Osteoblast (primary cell): Measurements from ENCODE around the gene EPS8. TPM values are rescaled to one million over a fixed set of nuclear protein-coding genes. Genes with fewer than 3 reads are reported as not detected.

ENCODE experiments used
- DNase-seq: peaks from one replicate; pipeline ENCODE4 v3.0.0; 2011; ENCODE audit warnings: low spot score, mixed read lengths; ENCODE audit not compliant: insufficient read length; ENCODE audit errors: missing footprints
- H2AFZ ChIP-seq: 2 replicates; pipeline ENCODE4 v1.6.0; 2011; ENCODE audit warnings: mild to moderate bottlenecking, low read length
- H3K27ac ChIP-seq: 2 replicates; pipeline ENCODE4 v1.5.1; 2011; ENCODE audit warnings: mild to moderate bottlenecking, low read depth, low read length, moderate library complexity
- H3K27me3 ChIP-seq: 2 replicates; pipeline ENCODE4 v1.6.0; 2012; ENCODE audit warnings: mild to moderate bottlenecking, control low read depth, inconsistent platforms, low read length, moderate library complexity; ENCODE audit not compliant: insufficient read depth
- H3K36me3 ChIP-seq: 2 replicates; pipeline ENCODE4 v1.5.1; 2011; ENCODE audit warnings: mild to moderate bottlenecking, low read length, control low read depth, moderate library complexity; ENCODE audit not compliant: insufficient read depth
- H3K4me1 ChIP-seq: 2 replicates; pipeline ENCODE4 v1.5.1; 2011; ENCODE audit warnings: mild to moderate bottlenecking, low read length, control low read depth, moderate library complexity; ENCODE audit not compliant: insufficient read depth
- H3K4me2 ChIP-seq: 2 replicates; pipeline ENCODE4 v1.6.0; 2011; ENCODE audit warnings: mild to moderate bottlenecking, low read length; ENCODE audit not compliant: insufficient read depth
- H3K4me3 ChIP-seq: fragments of 200-600 bp; sonication (generic); 3 replicates; pipeline ENCODE4 v1.5.1; 2012; ENCODE audit warnings: mild to moderate bottlenecking, low read length, inconsistent platforms; ENCODE audit not compliant: insufficient read depth
- H3K79me2 ChIP-seq: 2 replicates; pipeline ENCODE4 v1.6.0; 2012; ENCODE audit warnings: mild to moderate bottlenecking, low read length, control low read depth, inconsistent platforms; ENCODE audit not compliant: insufficient read depth
- H3K9me3 ChIP-seq: 2 replicates; pipeline ENCODE4 v1.5.1; 2011; ENCODE audit warnings: low read depth, low read length, control low read depth
- H4K20me1 ChIP-seq: 2 replicates; pipeline ENCODE4 v1.6.0; 2012; ENCODE audit warnings: mild to moderate bottlenecking, low read length, control low read depth; ENCODE audit not compliant: insufficient read depth
- total RNA-seq: library from RNA; depleted of rRNA; stranded (reverse); fragments of >200 nt; gene quantifications from 2 replicates; pipeline ENCODE4 v1.2.3, GENCODE V29; 2012
- TF ChIP-seq, protein P1 (sequence below): IDR thresholded peaks from 2 replicates; pipeline ENCODE4 v1.5.1; 2011; ENCODE audit warnings: mild to moderate bottlenecking, low read depth, low read length, moderate library complexity; ENCODE audit errors: extremely low read depth

Gene EPS8
- total RNA-seq, 1 donor, result 160 TPM

DNA sequence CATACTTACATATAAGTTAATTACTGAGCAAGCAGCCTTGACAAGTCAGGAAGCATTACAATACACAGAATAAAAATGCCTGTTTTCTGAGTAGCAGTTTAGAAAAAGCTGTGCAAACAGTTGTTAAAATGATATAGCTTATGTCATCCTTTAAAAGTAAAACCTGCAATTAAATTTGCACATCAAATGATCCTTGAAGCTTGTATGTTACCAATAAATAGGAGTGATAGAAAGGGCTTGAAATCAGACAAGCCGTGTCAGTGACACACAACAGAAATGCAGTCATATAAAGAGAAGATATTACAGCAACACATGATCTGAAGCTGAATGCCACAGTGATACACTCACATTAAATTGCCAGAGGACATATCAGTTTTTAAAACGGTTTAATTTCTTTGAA, 70.0 kb downstream of the EPS8 start:
- Histone ChIP-seq H2AFZ (no peak overlapping the region), H4K20me1 (no peaks in the 10 kb centered on the region), H3K9me3 (no peaks in the 10 kb centered on the region), H3K4me1 (peaks cover 61% of the 10 kb centered on the region), H3K79me2 (peaks cover 97% of the 10 kb centered on the region), H3K27me3 (no peaks in the 10 kb centered on the region), H3K4me2 (no peak overlapping the region), H3K4me3 (no peak overlapping the region), H3K27ac (peak overlapping the region; percentile 76), H3K36me3 (no peaks in the 10 kb centered on the region)
- no peak for DNase-seq
- TF ChIP-seq, protein P1, sequence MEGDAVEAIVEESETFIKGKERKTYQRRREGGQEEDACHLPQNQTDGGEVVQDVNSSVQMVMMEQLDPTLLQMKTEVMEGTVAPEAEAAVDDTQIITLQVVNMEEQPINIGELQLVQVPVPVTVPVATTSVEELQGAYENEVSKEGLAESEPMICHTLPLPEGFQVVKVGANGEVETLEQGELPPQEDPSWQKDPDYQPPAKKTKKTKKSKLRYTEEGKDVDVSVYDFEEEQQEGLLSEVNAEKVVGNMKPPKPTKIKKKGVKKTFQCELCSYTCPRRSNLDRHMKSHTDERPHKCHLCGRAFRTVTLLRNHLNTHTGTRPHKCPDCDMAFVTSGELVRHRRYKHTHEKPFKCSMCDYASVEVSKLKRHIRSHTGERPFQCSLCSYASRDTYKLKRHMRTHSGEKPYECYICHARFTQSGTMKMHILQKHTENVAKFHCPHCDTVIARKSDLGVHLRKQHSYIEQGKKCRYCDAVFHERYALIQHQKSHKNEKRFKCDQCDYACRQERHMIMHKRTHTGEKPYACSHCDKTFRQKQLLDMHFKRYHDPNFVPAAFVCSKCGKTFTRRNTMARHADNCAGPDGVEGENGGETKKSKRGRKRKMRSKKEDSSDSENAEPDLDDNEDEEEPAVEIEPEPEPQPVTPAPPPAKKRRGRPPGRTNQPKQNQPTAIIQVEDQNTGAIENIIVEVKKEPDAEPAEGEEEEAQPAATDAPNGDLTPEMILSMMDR, result no peak

DNA sequence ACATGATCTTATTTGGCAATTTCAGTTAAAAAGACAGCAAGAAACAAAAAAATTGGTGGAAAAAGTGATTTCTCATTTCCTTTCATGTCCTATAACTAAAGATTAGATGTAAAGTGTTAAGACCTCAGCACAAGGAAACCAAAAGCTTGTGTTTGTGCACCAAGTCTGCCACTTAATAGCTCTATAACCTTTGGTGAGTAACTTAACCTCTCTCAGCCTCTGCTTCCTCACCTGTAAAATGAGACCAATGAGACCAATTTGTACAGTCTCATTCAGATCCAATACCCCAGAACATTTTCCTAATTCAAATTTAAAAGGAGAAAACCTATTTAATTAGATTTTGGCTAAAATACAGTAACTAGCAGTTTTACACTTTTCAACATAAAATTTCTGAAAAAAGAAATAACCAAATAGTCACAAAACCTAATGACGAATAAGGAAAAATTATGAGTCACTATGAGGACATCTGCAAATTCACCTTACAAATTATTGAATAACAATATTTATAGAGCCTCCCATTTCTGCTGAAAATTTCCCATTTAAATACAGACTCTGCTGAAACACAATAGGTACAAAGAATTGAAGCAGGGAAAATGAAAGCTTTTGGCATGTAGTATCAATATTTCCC, 71.1 kb downstream of the EPS8 start:
- Histone ChIP-seq H3K27me3 (no peaks in the 10 kb centered on the region), H3K4me2 (no peak overlapping the region), H3K36me3 (peaks cover 3% of the 10 kb centered on the region), H3K9me3 (no peaks in the 10 kb centered on the region), H3K4me1 (peaks cover 73% of the 10 kb centered on the region), H4K20me1 (no peaks in the 10 kb centered on the region), H3K27ac (peak overlapping the region; percentile 15), H3K79me2 (peaks cover 96% of the 10 kb centered on the region), H3K4me3 (no peak overlapping the region), H2AFZ (no peak overlapping the region)
- TF ChIP-seq, protein P1, result no peak
- no peak for DNase-seq

DNA sequence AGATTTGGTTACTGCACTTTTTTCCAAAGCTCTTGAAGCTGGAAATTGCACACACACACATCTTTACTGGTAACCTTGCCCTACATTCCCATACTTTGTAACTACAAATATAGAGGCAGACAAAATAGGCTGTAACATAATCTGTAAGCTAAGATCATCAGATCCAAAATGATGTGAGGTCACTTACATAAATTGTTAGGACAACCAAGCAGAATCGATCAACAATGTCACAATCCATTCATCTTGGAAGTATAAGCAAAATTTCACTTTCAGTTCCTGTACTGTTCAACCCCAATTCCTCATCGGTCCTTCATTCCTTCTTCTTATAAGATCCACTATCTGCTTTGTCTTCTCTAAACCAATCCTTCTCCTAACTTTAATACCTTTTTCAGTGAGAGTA, 72.6 kb downstream of the EPS8 start:
- Histone ChIP-seq H3K27me3 (no peaks in the 10 kb centered on the region), H3K4me3 (no peak overlapping the region), H3K4me1 (peaks cover 67% of the 10 kb centered on the region), H3K36me3 (peaks cover 7% of the 10 kb centered on the region), H2AFZ (no peak overlapping the region), H3K27ac (peak overlapping the region; percentile 21), H3K9me3 (no peaks in the 10 kb centered on the region), H4K20me1 (no peaks in the 10 kb centered on the region), H3K4me2 (peak overlapping the region; percentile 11), H3K79me2 (peaks cover 96% of the 10 kb centered on the region)
- TF ChIP-seq, protein P1, result no peak
- no peak for DNase-seq

DNA sequence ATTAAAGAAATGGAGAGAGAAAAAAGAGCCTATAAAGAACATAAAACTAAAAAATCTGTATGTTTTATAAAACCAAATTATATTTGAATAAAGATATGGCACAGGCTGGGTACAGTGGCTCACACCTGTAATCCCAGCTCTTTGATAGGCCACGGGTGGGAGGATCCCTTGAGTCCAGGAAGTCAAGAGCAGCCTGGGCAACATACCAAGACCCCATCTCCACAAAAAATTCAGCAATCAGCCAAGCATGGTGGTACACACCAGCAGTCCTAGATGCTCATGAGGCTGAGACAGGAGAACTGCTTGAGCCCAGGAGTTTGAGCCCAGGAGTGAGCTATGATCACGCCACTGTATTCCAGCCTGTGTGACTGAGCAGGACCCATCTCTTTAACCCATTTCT, 74.9 kb downstream of the EPS8 start:
- no peak for DNase-seq
- Histone ChIP-seq H3K9me3 (no peaks in the 10 kb centered on the region), H3K4me3 (no peak overlapping the region), H3K4me2 (no peak overlapping the region), H2AFZ (no peak overlapping the region), H4K20me1 (no peaks in the 10 kb centered on the region), H3K4me1 (peaks cover 44% of the 10 kb centered on the region), H3K27ac (peak overlapping the region; percentile 27), H3K79me2 (peaks cover 96% of the 10 kb centered on the region), H3K36me3 (peaks cover 7% of the 10 kb centered on the region), H3K27me3 (no peaks in the 10 kb centered on the region)
- TF ChIP-seq, protein P1, result no peak
